Ascending aorta (tissue), 2 donors: ENCODE data around the gene NFATC3. TPM values are rescaled to one million over a fixed set of nuclear protein-coding genes. Genes with fewer than 3 reads are reported as not detected.
"Not testable (repeated sequence)": the region's sequence is repeated elsewhere in the genome, so short reads cannot be mapped to it uniquely, and the experiment has no call there.

Experiments used
- DNase-seq, 2 donors: peaks; one replicate each; pipeline ENCODE4 v3.0.0-alpha.2; 2019; ENCODE audit warnings: low spot score in 2 of 2
- H3K27ac ChIP-seq, 2 donors: fragments of 200-600 bp; sonication (generic); one replicate each; pipeline ENCODE4 v1.5.1; 2016 to 2017; ENCODE audit warnings: mild to moderate bottlenecking in 1 of 2
- H3K27me3 ChIP-seq: fragments of 200-600 bp; sonication (generic); one replicate; pipeline ENCODE4 v1.5.1; 2017
- H3K36me3 ChIP-seq, 2 donors: fragments of 200-600 bp; sonication (generic); one replicate each; pipeline ENCODE4 v1.5.1; 2016
- H3K4me1 ChIP-seq, 2 donors: fragments of 200-600 bp; sonication (generic); one replicate each; pipeline ENCODE4 v1.5.1; 2016 to 2017; ENCODE audit warnings: mild to moderate bottlenecking in 1 of 2
- H3K4me3 ChIP-seq, 2 donors: fragments of 200-600 bp; sonication (generic); one replicate each; pipeline ENCODE4 v1.5.1; 2016 to 2017; ENCODE audit warnings: mild to moderate bottlenecking in 1 of 2
- H3K9me3 ChIP-seq, 2 donors: fragments of 200-600 bp; sonication (generic); one replicate each; pipeline ENCODE4 v1.5.1; 2016
- CTCF ChIP-seq, 3 experiments: fragments of 200-600 bp in 2 of 3; fragments of 450-650 bp in 1 of 3; sonication (generic) in 2 of 3; IDR thresholded peaks; one replicate each; pipeline ENCODE4 v1.5.1; 2016 to 2019; ENCODE audit warnings: antibody characterized with exemption in 3 of 3, mild to moderate bottlenecking in 1 of 3, moderate library complexity in 1 of 3
- intact Hi-C: fragments of 100-400 bp; cut with DNase I; formaldehyde crosslinking; loops from one replicate; pipeline ENCODE4 v1.15.1; 2023
- total RNA-seq: library from RNA; depleted of rRNA; stranded (reverse); fragments of >200 nt; gene quantifications from one replicate; pipeline ENCODE4 v1.1.0, GENCODE V29; 2016

Gene NFATC3
- total RNA-seq, 1 donor from 2014 or later: 36.4 TPM

GRCh38 chr16:68162413-68162812 is 77.2 kb downstream of the NFATC3 start:
- H3K9me3 ChIP-seq: no peaks in the 10 kb centered on the region
- peaks cover 15 to 26% of the 10 kb centered on the region in 2 donors for H3K36me3 ChIP-seq
- no peak overlapping the region for H3K4me3 ChIP-seq
- no peaks in the 10 kb centered on the region for H3K27me3 ChIP-seq
- no peak for TF ChIP-seq CTCF (IDR thresholded peaks at IDR 0.05)
- no peaks in the 10 kb centered on the region for H3K4me1 ChIP-seq
- H3K27ac ChIP-seq: no peak overlapping the region
- intact Hi-C loops: no loop called here
- DNase-seq: no peak

- intact Hi-C loops, H3K27me3 ChIP-seq, H3K9me3 ChIP-seq, H3K27ac ChIP-seq, H3K4me3 ChIP-seq, DNase-seq, H3K4me1 ChIP-seq: not testable (repeated sequence)
- H3K36me3 ChIP-seq: peaks cover 15 to 31% of the 10 kb centered on the region in 2 donors
Measured at GRCh38 chr16:68163275-68163674, 78.1 kb downstream of the NFATC3 start.

GRCh38 chr16:68166264-68166663 is 81.1 kb downstream of the NFATC3 start:
- DNase-seq: no peak
- Histone ChIP-seq H3K36me3 (peaks cover 7 to 15% of the 10 kb centered on the region in 2 donors), H3K9me3 (no peaks in the 10 kb centered on the region), H3K4me1 (no peaks in the 10 kb centered on the region), H3K27ac (no peak overlapping the region), H3K4me3 (no peak overlapping the region), H3K27me3 (no peaks in the 10 kb centered on the region)
- no peak for TF ChIP-seq CTCF (IDR thresholded peaks at IDR 0.05)
- intact Hi-C loops: no loop called here

GRCh38 chr16:68179196-68179795 is 94.1 kb downstream of the NFATC3 start:
- DNase-seq: no peak
- Histone ChIP-seq H3K4me3 (no peak overlapping the region), H3K27ac (no peak overlapping the region), H3K9me3 (no peaks in the 10 kb centered on the region), H3K36me3 (peaks cover 34 to 61% of the 10 kb centered on the region in 2 donors), H3K4me1 (no peaks in the 10 kb centered on the region), H3K27me3 (no peaks in the 10 kb centered on the region)
- intact Hi-C loops: no loop called here
- TF ChIP-seq CTCF (IDR thresholded peaks at IDR 0.05): no peak

GRCh38 chr16:68179855-68180254 is 94.7 kb downstream of the NFATC3 start:
- H3K27ac ChIP-seq: no peak overlapping the region
- TF ChIP-seq CTCF (IDR thresholded peaks at IDR 0.05): no peak
- H3K9me3 ChIP-seq: no peaks in the 10 kb centered on the region
- intact Hi-C loops: no loop called here
- no peaks in the 10 kb centered on the region for H3K27me3 ChIP-seq
- no peak for DNase-seq
- no peaks in the 10 kb centered on the region for H3K4me1 ChIP-seq
- H3K36me3 ChIP-seq: peaks cover 35 to 59% of the 10 kb centered on the region in 2 donors
- H3K4me3 ChIP-seq: no peak overlapping the region

- no peaks in the 10 kb centered on the region for H3K27me3 ChIP-seq
- DNase-seq: no peak
- H3K9me3 ChIP-seq: no peaks in the 10 kb centered on the region
- H3K36me3 ChIP-seq: peaks cover 49 to 61% of the 10 kb centered on the region in 2 donors
- TF ChIP-seq CTCF (IDR thresholded peaks at IDR 0.05): no peak
- no peak overlapping the region for H3K27ac ChIP-seq
- H3K4me1 ChIP-seq: no peaks in the 10 kb centered on the region
- no peak overlapping the region for H3K4me3 ChIP-seq
- intact Hi-C loops: no loop called here
Measured at GRCh38 chr16:68183046-68183445, 97.9 kb downstream of the NFATC3 start.
